IMR-90 (cell line): ENCODE data around the gene SMAD4. TPM values are rescaled to one million over a fixed set of nuclear protein-coding genes. Genes with fewer than 3 reads are reported as not detected.
A peak's percentile ranks its signal among the peaks of the same experiment; 100 is the strongest.

Source experiments
- ATAC-seq: fragments of 200-7000 bp; cut with Tn5 transposase; 2 replicates; pipeline ENCODE4 v1.9.1; 2020; ENCODE audit warnings: low read depth, mild to moderate bottlenecking, moderate library complexity
- BruUV-seq: library from RNA; stranded (reverse); fragments of 400-500 nt; replicated peaks from 2 replicates; lab custom pipeline; 2021; lab: Mats Ljungman, UMichigan
- CTCF ChIA-PET: fragments of 300-600 bp; formaldehyde crosslinking; extraction: SDS; loops from one replicate; lab custom pipeline; 2021; ENCODE audit warnings: antibody characterized with exemption; lab: Yijun Ruan, JAX
- POLR2A ChIA-PET: fragments of 300-600 bp; sonication (Branson Sonifier 250); formaldehyde crosslinking; loops from one replicate; lab custom pipeline; 2022; ENCODE audit warnings: antibody characterized with exemption; ENCODE audit not compliant: unreplicated experiment; lab: Charles Lee
- DNase-seq: peaks from one replicate; pipeline ENCODE4 v3.0.0; 2013
- H2AFZ ChIP-seq: replicated peaks from 2 replicates; pipeline ENCODE3; 2013; ENCODE audit warnings: low read length, mild to moderate bottlenecking; ENCODE audit not compliant: poor library complexity
- H2AK5ac ChIP-seq: 2 replicates; pipeline ENCODE4 v1.6.1; 2013; ENCODE audit warnings: low read depth, low read length, inconsistent platforms
- H2AK9ac ChIP-seq: replicated peaks from 2 replicates; pipeline ENCODE3; 2013; ENCODE audit warnings: mild to moderate bottlenecking, low read depth, low read length, moderate library complexity; ENCODE audit not compliant: poor library complexity
- H2BK120ac ChIP-seq: 2 replicates; pipeline ENCODE4 v1.6.1; 2013; ENCODE audit warnings: low read depth, low read length, inconsistent platforms
- H2BK15ac ChIP-seq: 3 replicates; pipeline ENCODE4 v1.6.1; 2013; ENCODE audit warnings: low read depth, low read length, inconsistent platforms
- H2BK20ac ChIP-seq: 2 replicates; pipeline ENCODE4 v1.6.1; 2013; ENCODE audit warnings: low read depth, mild to moderate bottlenecking, inconsistent platforms, low read length, moderate library complexity
- H2BK5ac ChIP-seq: 2 replicates; pipeline ENCODE4 v1.6.1; 2013; ENCODE audit warnings: mild to moderate bottlenecking, low read depth, low read length, inconsistent platforms; ENCODE audit not compliant: poor library complexity, severe bottlenecking
- H3K14ac ChIP-seq: replicated peaks from 2 replicates; pipeline ENCODE4 v1.6.1; 2013; ENCODE audit warnings: low read depth, low read length, inconsistent platforms
- H3K18ac ChIP-seq: 2 replicates; pipeline ENCODE4 v1.6.1; 2013; ENCODE audit warnings: low read depth, low read length, control low read depth
- H3K23ac ChIP-seq: 2 replicates; pipeline ENCODE4 v1.6.1; 2013; ENCODE audit warnings: low read depth, low read length, inconsistent platforms
- H3K27ac ChIP-seq: 2 replicates; pipeline ENCODE4 v1.5.1; 2013; ENCODE audit warnings: mild to moderate bottlenecking, control low read depth, low read length; ENCODE audit not compliant: insufficient read depth
- H3K27me3 ChIP-seq: 2 replicates; pipeline ENCODE4 v1.6.1; 2013; ENCODE audit warnings: low read length; ENCODE audit not compliant: control insufficient read depth, insufficient read depth
- H3K36me3 ChIP-seq: 2 replicates; pipeline ENCODE4 v1.6.1; 2013; ENCODE audit warnings: low read length, mixed read lengths; ENCODE audit not compliant: control insufficient read depth, insufficient read depth
- H3K4ac ChIP-seq: 2 replicates; pipeline ENCODE4 v1.6.1; 2013; ENCODE audit warnings: low read depth, low read length, inconsistent platforms
- H3K4me1 ChIP-seq: 2 replicates; pipeline ENCODE4 v1.6.1; 2013; ENCODE audit warnings: low read length, mixed read lengths; ENCODE audit not compliant: control insufficient read depth, insufficient read depth
- H3K4me2 ChIP-seq: 2 replicates; pipeline ENCODE4 v1.6.1; 2013; ENCODE audit warnings: low read depth, mild to moderate bottlenecking, control low read depth, low read length, moderate library complexity
- H3K4me3 ChIP-seq: 2 replicates; pipeline ENCODE4 v1.5.1; 2013; ENCODE audit warnings: low read depth, mild to moderate bottlenecking, control low read depth, low read length, moderate library complexity; ENCODE audit not compliant: insufficient read depth
- H3K56ac ChIP-seq: 2 replicates; pipeline ENCODE4 v1.6.1; 2013; ENCODE audit warnings: low read length, inconsistent platforms; ENCODE audit not compliant: insufficient read depth; ENCODE audit errors: extremely low read depth
- H3K79me1 ChIP-seq, 2 experiments: 2 replicates each; pipeline ENCODE4 v1.6.1; 2013; ENCODE audit warnings: low read length in 2 of 2, inconsistent platforms in 1 of 2, low read depth in 1 of 2
- H3K9ac ChIP-seq: 2 replicates; pipeline ENCODE4 v1.6.1; 2013; ENCODE audit warnings: low read depth, low read length, control low read depth
- H3K9me1 ChIP-seq: 2 replicates; pipeline ENCODE4 v1.6.1; 2013; ENCODE audit warnings: low read length, inconsistent platforms; ENCODE audit not compliant: insufficient read depth
- H3K9me3 ChIP-seq: 2 replicates; pipeline ENCODE4 v1.6.1; 2013; ENCODE audit warnings: low read length; ENCODE audit not compliant: control insufficient read depth, insufficient read depth
- H4K20me1 ChIP-seq: 2 replicates; pipeline ENCODE4 v1.6.1; 2013; ENCODE audit warnings: low read length, inconsistent platforms; ENCODE audit not compliant: insufficient read depth
- H4K5ac ChIP-seq: 2 replicates; pipeline ENCODE4 v1.6.1; 2013; ENCODE audit warnings: mild to moderate bottlenecking, low read depth, low read length, control low read depth
- H4K8ac ChIP-seq, 2 experiments: 2 replicates each; pipeline ENCODE4 v1.6.1; 2013; ENCODE audit warnings: low read depth in 2 of 2, low read length in 2 of 2, control low read depth in 1 of 2, inconsistent platforms in 1 of 2
- H4K91ac ChIP-seq: 2 replicates; pipeline ENCODE4 v1.6.1; 2013; ENCODE audit warnings: low read depth, low read length, inconsistent platforms; ENCODE audit not compliant: insufficient read depth
- BHLHE40 ChIP-seq: fragments of 150-350 bp; IDR thresholded peaks from 2 replicates; pipeline ENCODE4 v1.6.1; 2016; ENCODE audit warnings: mild to moderate bottlenecking, low read depth, low read length
- POLR2A ChIP-seq: IDR thresholded peaks from 2 replicates; pipeline ENCODE4 v1.6.1; 2012; ENCODE audit warnings: mild to moderate bottlenecking, low read depth, low read length
- SMC3 ChIP-seq: fragments of 150-350 bp; IDR thresholded peaks from 2 replicates; pipeline ENCODE4 v1.6.1; 2016; ENCODE audit warnings: low read depth, mild to moderate bottlenecking, antibody characterized with exemption, low read length, moderate library complexity
- WGBS, 2 experiments: methylation state at CpG; one replicate each; pipeline versions ENCODE4 v1.1.5 to v1.1.7; 2013; ENCODE audit warnings: missing lambda C conversion rate in 2 of 2; ENCODE audit not compliant: insufficient read length in 1 of 2; ENCODE audit errors: extremely low coverage in 2 of 2; 5-methylcytosine and 5-hydroxymethylcytosine counted together
- dilution Hi-C: fragments of 300-500 bp; cut with HindIII; formaldehyde crosslinking; loops from one replicate; pipeline ENCODE4 v1.14.3; 2018; ENCODE audit warnings: low sequenced_read_pairs; ENCODE audit not compliant: unreplicated experiment
- in situ Hi-C: fragments of 300-500 bp; cut with MboI; formaldehyde crosslinking; loops from 3 replicates; pipeline ENCODE4 v1.14.3; 2019; ENCODE audit warnings: low sequenced_read_pairs, inconsistent platforms, mixed read lengths
- intact Hi-C: fragments of 100-400 bp; cut with micrococcal nuclease; formaldehyde crosslinking; loops from 2 replicates; pipeline ENCODE4 v1.10.0; 2022
- polyA plus RNA-seq, 3 experiments: library from polyadenylated mRNA; depleted of rRNA; stranded (reverse); fragments of >200 nt; gene quantifications; 2 replicates each; pipeline ENCODE4 v1.2.3, GENCODE V29; 2012; ENCODE audit warnings: low replicate concordance in 1 of 3
- total RNA-seq: library from RNA; depleted of rRNA; stranded (reverse); fragments of >200 nt; gene quantifications from 2 replicates; pipeline ENCODE4 v1.2.3, GENCODE V29; 2012
- TF ChIP-seq, protein P1 (sequence below): conservative IDR thresholded peaks from 2 replicates; pipeline ENCODE4 v1.5.1; 2012; ENCODE audit warnings: mild to moderate bottlenecking, low read depth, low read length, improper control_type of control experiment
- TF ChIP-seq, protein P2 (sequence below): fragments of 150-350 bp; IDR thresholded peaks from 2 replicates; pipeline ENCODE4 v1.6.1; 2016; ENCODE audit warnings: low read depth, mild to moderate bottlenecking, low read length, moderate library complexity, borderline replicate concordance
- TF ChIP-seq, protein P3 (sequence below): fragments of 150-350 bp; IDR thresholded peaks from 2 replicates; pipeline ENCODE4 v1.6.1; 2017; ENCODE audit warnings: mild to moderate bottlenecking, antibody characterized with exemption, low read length, low read depth

The SMAD4 gene
- total and polyA plus RNA-seq, 2 of the 4 experiments (the other 2 are of a cell fraction) = 57.6 to 145 TPM

DNA sequence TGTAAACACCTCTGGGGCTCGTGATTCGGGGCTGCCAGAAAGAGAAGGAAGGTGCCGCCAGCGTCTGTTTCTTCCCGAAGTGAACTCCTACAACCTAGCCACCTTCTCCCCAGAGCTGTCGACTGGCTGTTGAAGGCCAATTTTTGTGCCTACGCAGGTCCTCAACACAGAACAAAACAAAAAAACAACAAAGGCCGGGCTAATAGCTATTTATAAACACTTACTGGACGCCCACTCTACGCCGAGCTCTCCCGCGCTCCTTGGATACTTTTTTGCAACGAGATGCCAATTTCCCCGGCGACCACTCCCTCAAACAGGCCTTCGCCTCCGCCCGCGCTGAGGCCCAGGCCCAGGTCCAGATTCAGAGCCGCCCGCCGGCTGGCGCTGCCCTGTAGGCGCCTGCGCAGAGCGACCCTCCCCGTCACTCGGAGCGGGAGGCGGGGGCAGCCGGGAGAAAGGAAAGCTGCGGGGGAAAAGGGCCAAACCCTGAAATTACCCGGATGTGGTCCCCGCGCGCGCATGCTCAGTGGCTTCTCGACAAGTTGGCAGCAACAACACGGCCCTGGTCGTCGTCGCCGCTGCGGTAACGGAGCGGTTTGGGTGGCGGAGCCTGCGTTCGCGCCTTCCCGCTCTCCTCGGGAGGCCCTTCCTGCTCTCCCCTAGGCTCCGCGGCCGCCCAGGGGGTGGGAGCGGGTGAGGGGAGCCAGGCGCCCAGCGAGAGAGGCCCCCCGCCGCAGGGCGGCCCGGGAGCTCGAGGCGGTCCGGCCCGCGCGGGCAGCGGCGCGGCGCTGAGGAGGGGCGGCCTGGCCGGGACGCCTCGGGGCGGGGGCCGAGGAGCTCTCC is at the start of gene SMAD4 (continued):
- TF ChIP-seq BHLHE40 (peak; percentile 32; the same call in 1 of the 2 replicates), POLR2A (peak; percentile 90)
- TF ChIP-seq, protein P1, sequence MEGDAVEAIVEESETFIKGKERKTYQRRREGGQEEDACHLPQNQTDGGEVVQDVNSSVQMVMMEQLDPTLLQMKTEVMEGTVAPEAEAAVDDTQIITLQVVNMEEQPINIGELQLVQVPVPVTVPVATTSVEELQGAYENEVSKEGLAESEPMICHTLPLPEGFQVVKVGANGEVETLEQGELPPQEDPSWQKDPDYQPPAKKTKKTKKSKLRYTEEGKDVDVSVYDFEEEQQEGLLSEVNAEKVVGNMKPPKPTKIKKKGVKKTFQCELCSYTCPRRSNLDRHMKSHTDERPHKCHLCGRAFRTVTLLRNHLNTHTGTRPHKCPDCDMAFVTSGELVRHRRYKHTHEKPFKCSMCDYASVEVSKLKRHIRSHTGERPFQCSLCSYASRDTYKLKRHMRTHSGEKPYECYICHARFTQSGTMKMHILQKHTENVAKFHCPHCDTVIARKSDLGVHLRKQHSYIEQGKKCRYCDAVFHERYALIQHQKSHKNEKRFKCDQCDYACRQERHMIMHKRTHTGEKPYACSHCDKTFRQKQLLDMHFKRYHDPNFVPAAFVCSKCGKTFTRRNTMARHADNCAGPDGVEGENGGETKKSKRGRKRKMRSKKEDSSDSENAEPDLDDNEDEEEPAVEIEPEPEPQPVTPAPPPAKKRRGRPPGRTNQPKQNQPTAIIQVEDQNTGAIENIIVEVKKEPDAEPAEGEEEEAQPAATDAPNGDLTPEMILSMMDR = no peak

DNA sequence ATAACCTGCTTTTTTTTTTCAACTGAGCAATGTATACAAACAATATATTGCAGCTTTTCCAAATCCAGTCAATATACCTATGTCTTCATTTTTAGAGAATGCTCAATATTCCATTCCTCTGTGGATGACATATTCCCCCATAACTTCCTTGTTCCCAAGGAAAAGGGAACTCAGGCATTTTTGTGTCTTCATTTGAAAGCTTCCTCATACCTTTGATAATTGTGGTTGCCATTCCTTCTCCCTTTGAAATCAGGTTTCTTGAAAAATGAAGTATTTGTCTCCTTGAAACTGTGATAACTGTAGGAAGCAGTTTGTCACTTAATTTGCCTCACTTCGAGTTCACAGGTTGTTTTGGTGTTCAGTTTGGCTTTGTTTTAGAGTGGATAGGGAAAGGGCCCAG is 48.6 kb upstream of the SMAD4 start:
- H4K91ac ChIP-seq = no peak overlapping the region
- peaks cover 4% of the 10 kb centered on the region for H3K4me1 ChIP-seq
- H2AFZ ChIP-seq = no peak overlapping the region
- H3K4ac ChIP-seq = no peak overlapping the region
- peaks cover 22% of the 10 kb centered on the region; the same call in 1 of the 2 replicates for H3K36me3 ChIP-seq
- H3K56ac ChIP-seq = no peak overlapping the region
- no peak overlapping the region for H2BK15ac ChIP-seq
- H4K20me1 ChIP-seq = no peaks in the 10 kb centered on the region
- H3K14ac ChIP-seq = no peak overlapping the region
- in situ Hi-C loops = no loop called here
- TF ChIP-seq, protein P2, sequence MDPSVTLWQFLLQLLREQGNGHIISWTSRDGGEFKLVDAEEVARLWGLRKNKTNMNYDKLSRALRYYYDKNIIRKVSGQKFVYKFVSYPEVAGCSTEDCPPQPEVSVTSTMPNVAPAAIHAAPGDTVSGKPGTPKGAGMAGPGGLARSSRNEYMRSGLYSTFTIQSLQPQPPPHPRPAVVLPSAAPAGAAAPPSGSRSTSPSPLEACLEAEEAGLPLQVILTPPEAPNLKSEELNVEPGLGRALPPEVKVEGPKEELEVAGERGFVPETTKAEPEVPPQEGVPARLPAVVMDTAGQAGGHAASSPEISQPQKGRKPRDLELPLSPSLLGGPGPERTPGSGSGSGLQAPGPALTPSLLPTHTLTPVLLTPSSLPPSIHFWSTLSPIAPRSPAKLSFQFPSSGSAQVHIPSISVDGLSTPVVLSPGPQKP = no peak
- no peak for TF ChIP-seq SMC3
- TF ChIP-seq, protein P3, sequence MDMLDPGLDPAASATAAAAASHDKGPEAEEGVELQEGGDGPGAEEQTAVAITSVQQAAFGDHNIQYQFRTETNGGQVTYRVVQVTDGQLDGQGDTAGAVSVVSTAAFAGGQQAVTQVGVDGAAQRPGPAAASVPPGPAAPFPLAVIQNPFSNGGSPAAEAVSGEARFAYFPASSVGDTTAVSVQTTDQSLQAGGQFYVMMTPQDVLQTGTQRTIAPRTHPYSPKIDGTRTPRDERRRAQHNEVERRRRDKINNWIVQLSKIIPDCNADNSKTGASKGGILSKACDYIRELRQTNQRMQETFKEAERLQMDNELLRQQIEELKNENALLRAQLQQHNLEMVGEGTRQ = no peak
- no peak overlapping the region for H3K27ac ChIP-seq
- POLR2A ChIA-PET = no interaction called here
- H3K18ac ChIP-seq = no peak overlapping the region
- CTCF ChIA-PET = no interaction called here
- H3K9me1 ChIP-seq = peaks cover 3% of the 10 kb centered on the region; the same call in 1 of the 2 replicates
- no peak overlapping the region for H4K5ac ChIP-seq
- H2BK120ac ChIP-seq = no peak overlapping the region
- no peak overlapping the region for H3K4me2 ChIP-seq
- peaks cover 7% of the 10 kb centered on the region; the same call in 1 of the 2 replicates for H3K9me3 ChIP-seq
- intact Hi-C loops = no loop called here
- dilution Hi-C loops = no loop called here
- H2AK9ac ChIP-seq = no peak overlapping the region
- no peak overlapping the region for H3K9ac ChIP-seq
- no peak overlapping the region for H2BK20ac ChIP-seq
- no peak for DNase-seq
- ATAC-seq = no peak
- no peak overlapping the region for H3K4me3 ChIP-seq
- no peaks in the 10 kb centered on the region for H3K27me3 ChIP-seq
- no CpG with 5 or more reads among the region's 1 CpG for WGBS, 2 experiments
- H3K23ac ChIP-seq = no peak overlapping the region
- no peak overlapping the region for H2BK5ac ChIP-seq
- peaks cover 5 to 10% of the 10 kb centered on the region in 2 experiments; a peak in 2 of 4 replicates for H3K79me1 ChIP-seq
- no peak overlapping the region for H2AK5ac ChIP-seq
- H4K8ac ChIP-seq = no peak overlapping the region
- no TSS peak for BruUV-seq
